Suppressor macrophage (primary cell): ENCODE measurements around the gene SLC12A8.
A peak's percentile ranks its signal among the peaks of the same experiment; 100 is the strongest.
"Not testable (repeated sequence)": the region's sequence is repeated elsewhere in the genome, so short reads cannot be mapped to it uniquely, and the experiment has no call there.

ENCODE experiments used
- DNase-seq, 4 experiments: peaks; one replicate each; pipeline ENCODE4 v3.0.0-alpha.2; 2020 to 2022

Gene SLC12A8

GRCh38 chr3:125110016-125110875, 102.3 kb downstream of the SLC12A8 start:
- peak; percentile 26 to 72 (median 44) for DNase-seq

GRCh38 chr3:125109536-125109925, 103.0 kb downstream of the SLC12A8 start:
- DNase-seq: no peak

- no peak for DNase-seq
Measured at GRCh38 chr3:125108833-125109535, 103.6 kb downstream of the SLC12A8 start.

- peak; percentile 29 to 73 (median 50) for DNase-seq
Measured at GRCh38 chr3:125107861-125108567, 104.5 kb downstream of the SLC12A8 start.

- no peak for DNase-seq
Measured at GRCh38 chr3:125107363-125107762, 105.2 kb downstream of the SLC12A8 start.

- DNase-seq: no peak
Measured at GRCh38 chr3:125105116-125105515, 107.4 kb downstream of the SLC12A8 start.

GRCh38 chr3:125104639-125105038, 107.9 kb downstream of the SLC12A8 start:
- DNase-seq: peak in 2 of 4 experiments; percentile 29 to 30

GRCh38 chr3:125103406-125103805, 109.1 kb downstream of the SLC12A8 start:
- no peak for DNase-seq

GRCh38 chr3:125102470-125102869, 110.1 kb downstream of the SLC12A8 start:
- no peak for DNase-seq

- peak; percentile 21 to 61 (median 52) for DNase-seq
Measured at GRCh38 chr3:125098611-125099291, 113.8 kb downstream of the SLC12A8 start.

GRCh38 chr3:125090649-125091048, 121.9 kb downstream of the SLC12A8 start:
- DNase-seq: no peak

GRCh38 chr3:125087768-125088391, 124.7 kb downstream of the SLC12A8 start:
- no peak for DNase-seq

GRCh38 chr3:125085166-125085565, 127.4 kb downstream of the SLC12A8 start:
- DNase-seq: peak in 2 of 4 experiments; percentile 17 to 20

GRCh38 chr3:125083776-125084175, 128.8 kb downstream of the SLC12A8 start:
- DNase-seq: peak in 2 of 4 experiments; percentile 19 to 27

GRCh38 chr3:125082339-125082738, 130.2 kb downstream of the SLC12A8 start:
- not testable (repeated sequence) for DNase-seq

GRCh38 chr3:125080077-125080476, 132.5 kb downstream of the SLC12A8 start:
- no peak for DNase-seq

- no peak for DNase-seq
Measured at GRCh38 chr3:125079675-125080045, 132.9 kb downstream of the SLC12A8 start.

GRCh38 chr3:125078951-125079674, 133.4 kb downstream of the SLC12A8 start:
- DNase-seq: peak in 1 of 4 experiments; percentile 23

GRCh38 chr3:125077864-125078263, 134.7 kb downstream of the SLC12A8 start:
- DNase-seq: no peak

GRCh38 chr3:125076464-125076863, 136.1 kb downstream of the SLC12A8 start:
- DNase-seq: no peak

- no peak for DNase-seq
Measured at GRCh38 chr3:125075738-125076137, 136.8 kb downstream of the SLC12A8 start.
